Gastrocnemius medialis (tissue), 4 donors: ENCODE results near the gene RBM6.

Experiments
- CTCF ChIP-seq, 5 experiments: fragments of 450-650 bp in 3 of 5; fragments of 200-600 bp in 2 of 5; sonication (generic) in 2 of 5; IDR thresholded peaks in 4 of 5; conservative IDR thresholded peaks in 1 of 5; 1 replicate in 4 of 5; 2 replicates in 1 of 5; pipeline ENCODE4 v1.5.1; 2016 to 2019; ENCODE audit warnings: antibody characterized with exemption in 5 of 5, mild to moderate bottlenecking in 3 of 5, moderate library complexity in 3 of 5
- POLR2A ChIP-seq, 2 donors: fragments of 450-650 bp; IDR thresholded peaks; one replicate each; pipeline ENCODE4 v1.6.1; 2017; ENCODE audit warnings: antibody characterized with exemption in 2 of 2, mild to moderate bottlenecking in 2 of 2, moderate library complexity in 2 of 2

GRCh38 chr3:50119786-50120185 is 179.8 kb downstream of the RBM6 start:
- no peak for TF ChIP-seq CTCF (IDR thresholded peaks at IDR 0.05 in 4 of 5, conservative IDR thresholded peaks at IDR 0.05 in 1 of 5)
- no peak for TF ChIP-seq POLR2A (IDR thresholded peaks at IDR 0.05)
